Adrenal gland (tissue), 19 donors: ENCODE results near the gene MYOC. TPM values are rescaled to one million over a fixed set of nuclear protein-coding genes. Genes with fewer than 3 reads are reported as not detected.
A peak's percentile ranks its signal among the peaks of the same experiment; 100 is the strongest.
"Not testable (repeated sequence)": the region's sequence is repeated elsewhere in the genome, so short reads cannot be mapped to it uniquely, and the experiment has no call there.

Experiments
- DNase-seq, 7 donors: peaks; one replicate each; pipeline ENCODE4 v3.0.0-alpha.2; 2019 to 2020
- H3K27ac ChIP-seq, 5 donors: fragments of 200-600 bp; sonication (generic) in 4 of 5; 1 replicate in 3 of 5; 2 replicates in 2 of 5; pipeline versions ENCODE4 v1.5.1 to v1.8.0; 2016 to 2020; ENCODE audit warnings: mild to moderate bottlenecking in 1 of 5
- H3K27me3 ChIP-seq: fragments of 200-600 bp; 2 replicates; pipeline ENCODE4 v1.8.0; 2021
- H3K36me3 ChIP-seq, 2 donors: fragments of 200-600 bp; replicated peaks in 1 of 2; 1 replicate in 1 of 2; 2 replicates in 1 of 2; pipeline versions ENCODE4 v1.5.1 to v1.8.0; 2018 to 2022
- H3K4me1 ChIP-seq, 2 donors: fragments of 200-600 bp; replicated peaks in 1 of 2; 1 replicate in 1 of 2; 2 replicates in 1 of 2; pipeline versions ENCODE4 v1.5.1 to v1.8.0; 2018 to 2021
- H3K4me3 ChIP-seq, 4 donors: fragments of 200-600 bp; sonication (generic) in 3 of 4; one replicate each; pipeline ENCODE4 v1.5.1; 2016 to 2018
- H3K9me3 ChIP-seq, 3 donors: fragments of 200-600 bp; sonication (generic) in 1 of 3; replicated peaks in 1 of 3; 1 replicate in 2 of 3; 2 replicates in 1 of 3; pipeline versions ENCODE4 v1.5.1 to v1.8.0; 2016 to 2021
- CTCF ChIP-seq, 6 experiments: fragments of 450-650 bp in 4 of 6; fragments of 200-600 bp in 2 of 6; sonication (generic) in 1 of 6; IDR thresholded peaks; 1 replicate in 5 of 6; 2 replicates in 1 of 6; pipeline versions ENCODE4 v1.5.1 to v1.8.0; 2016 to 2021; ENCODE audit warnings: antibody characterized with exemption in 6 of 6, mild to moderate bottlenecking in 2 of 6, moderate library complexity in 1 of 6
- POLR2A ChIP-seq, 2 donors: fragments of 450-650 bp; IDR thresholded peaks; one replicate each; pipeline ENCODE4 v1.6.1; 2017; ENCODE audit warnings: antibody characterized with exemption in 2 of 2, mild to moderate bottlenecking in 2 of 2, moderate library complexity in 1 of 2
- WGBS, 4 donors: extraction: QIAGEN DNeasy Blood & Tissue Kit in 2 of 4; methylation state at CpG; one replicate each; pipeline versions ENCODE4 v1.1.5 to v1.1.7; 2013 to 2017; 5-methylcytosine and 5-hydroxymethylcytosine counted together
- intact Hi-C, 2 donors: fragments of 100-400 bp; cut with DNase I; formaldehyde crosslinking; loops; one replicate each; pipeline versions ENCODE4 v1.14.1 to v1.15.0; 2022 to 2023
- long read RNA-seq, 10 donors: library from polyadenylated mRNA in 3 of 10; unstranded in 2 of 10; stranded (forward) in 1 of 10; transcript quantifications; one replicate each; pipeline ENCODE4 v2.0.0 and lab custom pipeline, GENCODE V29; 2021 to 2026
- polyA plus RNA-seq, 3 donors: library from polyadenylated mRNA; stranded (reverse); fragments of 200-250 nt in 2 of 3; fragments of 350-450 nt in 1 of 3; fragmentation: Illumina TruSeq in 1 of 3; extraction: RNeasy Lipid Tissue Mini Kit (QIAGEN cat#74804) in 1 of 3; gene quantifications; one replicate each; pipeline ENCODE4 v1.2.3, GENCODE V29; 2013 to 2014
- total RNA-seq, 9 donors: library from RNA; depleted of rRNA in 4 of 9; stranded (reverse); fragments of >200 nt in 4 of 9; fragments of 120-200 nt in 1 of 9; fragmentation: NEBNext Ultra II Directional in 1 of 9; extraction: Animal tissue kit (Norgen Biotek cat#: 25700) in 1 of 9; gene quantifications; one replicate each; pipeline versions ENCODE4 v1.1.0 to v1.2.4, GENCODE V29; 2013 to 2023
- donor health status: healthy with polysubstance abuse.
- donor health status: Bipolar disorder and iron deficiency.
- donor health status: DM: yes; HTN: yes; CAD: no.
- donor health status: DM: no; HTN: no; CAD: no.
- donor health status: DM: no; HTN: no; CAD: no.
- donor health status: DM: yes; HTN: yes; CAD: no.

MYOC gene
- total RNA-seq (1 to 10 TPM in 5 of 9 donors, under 1 TPM in 2, not detected in 2; 0.06 to 2.1 (median 1.5) TPM), polyA plus RNA-seq (1 to 10 TPM in 1 of 3 donors, under 1 TPM in 2; 0.32 to 1.2 (median 0.95) TPM)
- long read RNA-seq, donor 1, result 0 reads
- long read RNA-seq, donor 2, result 0 reads
- long read RNA-seq, donor 3, result 0 reads
- long read RNA-seq, donor 4, result 0 reads
- long read RNA-seq, donor 5, partial matches to known transcripts, result 0 of 1 reads
- long read RNA-seq, donor 5, other reads (novel, unspliced or antisense), result 0 of 1 reads
- long read RNA-seq, donor 6, result 0 reads
- long read RNA-seq, donor 7, result 0 reads
- long read RNA-seq, donor 8, result 0 reads
- long read RNA-seq, donor 9, result 0 reads
- long read RNA-seq, donor 10, result 0 reads

GRCh38 chr1:171652234-171652822 lies at the start of gene MYOC:
Gene MYOC (minus strand): TSS chr1:171652688. CDS start chr1:171652611, 77 bp downstream.
- no peaks in the 10 kb centered on the region for H3K27me3 ChIP-seq
- DNase-seq, result no peak
- no peaks in the 10 kb centered on the region for H3K9me3 ChIP-seq
- no peak within 1 kb of the TSS for H3K4me3 ChIP-seq
- H3K27ac ChIP-seq, result peak within 1 kb of the TSS in 1 of 5 donors; percentile 74
- intact Hi-C loops, result no loop called here
- TF ChIP-seq POLR2A (IDR thresholded peaks at IDR 0.05), result no peak
- TF ChIP-seq CTCF (IDR thresholded peaks at IDR 0.05), result no peak
- peaks cover 0 to 3% of the 10 kb centered on the region in 2 donors for H3K4me1 ChIP-seq
- WGBS, 4 donors, result 68 to 77% (median 73%) methylated on average over 3 to 8 of the region's 8 CpGs
- H3K36me3 ChIP-seq, result no peaks in the 10 kb centered on the region

GRCh38 chr1:171699531-171699930 lies 47.0 kb upstream of the MYOC start:
- DNase-seq, result no peak
- Histone ChIP-seq H3K27ac (no peak overlapping the region), H3K4me1 (no peaks in the 10 kb centered on the region), H3K36me3 (no peaks in the 10 kb centered on the region), H3K4me3 (no peak overlapping the region), H3K27me3 (no peaks in the 10 kb centered on the region), H3K9me3 (no peaks in the 10 kb centered on the region)
- TF ChIP-seq POLR2A (IDR thresholded peaks at IDR 0.05), result no peak
- TF ChIP-seq CTCF (IDR thresholded peaks at IDR 0.05), result no peak
- intact Hi-C loops, result no loop called here
- WGBS, 4 donors, result 82 to 92% (median 86%) methylated on average over 2 of the region's 2 CpGs

GRCh38 chr1:171695772-171696171 lies 43.3 kb upstream of the MYOC start:
- DNase-seq, H3K9me3 ChIP-seq, intact Hi-C loops, H3K27ac ChIP-seq, H3K36me3 ChIP-seq, H3K4me1 ChIP-seq, H3K27me3 ChIP-seq, H3K4me3 ChIP-seq: not testable (repeated sequence)
- WGBS, 4 donors, result 90 to 97% (median 95%) methylated on average over 9 to 13 of the region's 14 CpGs; no CpG with 5 or more reads in 1 of the 4 donors

- intact Hi-C loops, H3K27ac ChIP-seq, DNase-seq, H3K36me3 ChIP-seq, H3K4me1 ChIP-seq, H3K9me3 ChIP-seq, H3K27me3 ChIP-seq, H3K4me3 ChIP-seq: not testable (repeated sequence)
- WGBS, 4 donors, result 94 to 98% (median 97%) methylated on average over 5 to 11 of the region's 23 CpGs
Observed at GRCh38 chr1:171693541-171693940, 41.1 kb upstream of the MYOC start.

- intact Hi-C loops, result no loop called here
- TF ChIP-seq CTCF (IDR thresholded peaks at IDR 0.05) (no peak), POLR2A (IDR thresholded peaks at IDR 0.05) (no peak)
- Histone ChIP-seq H3K27ac (no peak overlapping the region), H3K4me1 (no peaks in the 10 kb centered on the region), H3K4me3 (no peak overlapping the region), H3K36me3 (no peaks in the 10 kb centered on the region), H3K9me3 (no peaks in the 10 kb centered on the region), H3K27me3 (no peaks in the 10 kb centered on the region)
- 56 to 75% (median 60%) methylated on average over 5 to 8 of the region's 8 CpGs for WGBS, 4 donors
- no peak for DNase-seq
Observed at GRCh38 chr1:171683870-171684269, 31.4 kb upstream of the MYOC start.
